Activated CD4-positive, CD25-positive, alpha-beta regulatory T cell treated with anti-CD3 and anti-CD28 coated beads, Interleukin-2, amount 50 U/mL, for 24 hours (primary cell): Measurements from ENCODE around the gene RTTN.

ENCODE experiments used
- ATAC-seq, 2 donors: fragments of 150-1000 bp; cut with Tn5 transposase; one replicate each; pipeline ENCODE4 v1.10.0; 2021; ENCODE audit warnings: mild to moderate bottlenecking in 1 of 2, moderate library complexity in 1 of 2

RTTN gene

DNA sequence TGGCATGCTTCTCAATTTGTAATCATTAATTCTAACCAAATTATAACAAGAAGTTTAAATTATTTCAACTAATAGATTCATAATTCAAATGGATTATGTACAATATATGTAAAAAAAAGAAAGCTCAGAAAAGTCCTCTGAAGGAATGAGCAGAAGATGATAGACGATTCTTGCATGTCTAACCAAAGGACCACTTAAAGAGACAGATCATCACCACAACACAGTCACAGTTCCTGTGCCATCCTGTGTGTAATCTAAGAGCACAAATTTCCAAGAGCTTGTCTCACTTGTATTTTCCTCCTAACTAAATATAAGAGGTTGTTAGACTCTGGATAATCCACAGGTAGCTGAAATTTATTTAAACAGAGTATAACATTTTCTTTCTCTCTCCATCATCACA lies 135.5 kb downstream of the RTTN start:
- ATAC-seq, result no peak

- no peak for ATAC-seq
These were observed 136.1 kb downstream of the RTTN start for GRCh38 chr18:70069382-70069781.

DNA sequence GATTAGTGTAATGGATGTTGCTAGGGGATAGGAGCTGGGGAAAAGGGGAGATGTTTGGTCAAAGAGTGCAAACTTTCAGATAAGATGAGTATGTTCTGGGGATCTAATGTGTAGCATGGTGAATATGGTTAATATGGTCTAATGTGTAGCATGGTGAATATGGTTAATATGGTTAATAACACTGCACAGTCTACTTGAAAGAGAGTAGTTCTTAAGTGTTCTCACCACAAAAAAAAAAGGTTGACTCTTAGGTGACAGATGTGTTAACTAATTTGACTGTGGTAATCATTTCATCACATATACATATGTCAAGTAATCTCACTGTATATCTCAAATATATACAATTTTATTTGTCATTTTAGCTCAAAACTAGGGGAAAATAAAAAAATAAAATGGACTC lies 136.5 kb downstream of the RTTN start:
- peak; percentile 32 to 55 for ATAC-seq

- no peak for ATAC-seq
These were observed 145.8 kb downstream of the RTTN start for GRCh38 chr18:70059684-70060083.

DNA sequence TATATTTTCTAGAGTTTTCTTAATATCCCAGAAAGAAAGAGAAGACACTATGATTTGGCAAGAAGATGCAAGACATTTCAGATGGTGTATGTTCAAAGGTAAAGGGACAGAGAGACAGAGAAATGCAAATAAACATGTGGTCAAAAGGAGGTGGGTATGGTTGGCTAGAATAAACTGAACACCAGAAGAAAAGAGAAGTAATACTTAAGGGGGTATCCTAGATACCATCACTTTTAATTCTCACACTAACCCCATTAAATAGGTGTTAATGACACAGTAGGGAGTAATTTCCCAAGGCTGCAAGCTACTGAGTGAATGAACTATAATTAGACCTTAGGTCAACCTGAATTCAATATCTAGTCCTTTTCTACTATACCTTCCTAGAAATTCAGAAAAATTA lies 146.6 kb downstream of the RTTN start:
- ATAC-seq, result no peak

- ATAC-seq, result no peak
These were observed 157.4 kb downstream of the RTTN start for GRCh38 chr18:70047931-70048603.

DNA sequence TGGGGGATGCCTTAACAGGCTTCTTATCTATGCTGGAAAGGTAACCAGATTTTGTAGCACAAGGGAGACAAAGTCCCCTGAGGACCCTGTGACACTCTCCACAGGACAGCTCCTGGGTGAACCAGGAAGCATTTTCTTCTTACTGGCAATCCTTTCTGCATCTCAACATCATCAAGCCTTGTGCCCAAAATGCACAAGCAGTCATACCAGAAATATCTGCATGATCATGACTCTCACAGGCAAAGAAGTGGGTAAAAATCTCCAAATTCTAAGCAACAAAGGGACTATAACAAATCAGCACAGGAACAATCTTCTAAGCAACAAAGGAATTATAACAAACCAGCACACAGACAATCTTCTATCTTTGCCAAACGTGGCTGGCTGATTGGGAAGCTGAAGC lies 158.7 kb downstream of the RTTN start:
- no peak for ATAC-seq

DNA sequence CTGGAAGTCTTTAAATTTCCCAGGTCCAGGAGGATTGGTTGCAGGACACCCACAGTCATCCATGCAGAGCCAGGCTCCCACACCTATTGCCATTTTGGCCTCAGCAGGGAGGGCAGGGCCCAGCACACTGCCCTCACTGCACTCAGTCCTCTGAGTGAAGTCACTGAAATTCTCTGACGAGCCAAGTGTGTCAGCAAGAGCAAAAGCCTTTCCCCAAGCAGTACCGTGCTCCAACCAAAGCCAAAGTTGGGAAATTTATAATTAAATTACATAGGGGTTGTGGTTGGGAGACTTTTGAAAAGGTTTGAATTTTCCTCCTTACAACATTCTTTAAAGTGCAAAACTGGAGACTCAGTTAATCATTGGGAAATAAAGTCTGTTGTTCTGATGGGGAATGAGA lies 159.3 kb downstream of the RTTN start:
- no peak for ATAC-seq

DNA sequence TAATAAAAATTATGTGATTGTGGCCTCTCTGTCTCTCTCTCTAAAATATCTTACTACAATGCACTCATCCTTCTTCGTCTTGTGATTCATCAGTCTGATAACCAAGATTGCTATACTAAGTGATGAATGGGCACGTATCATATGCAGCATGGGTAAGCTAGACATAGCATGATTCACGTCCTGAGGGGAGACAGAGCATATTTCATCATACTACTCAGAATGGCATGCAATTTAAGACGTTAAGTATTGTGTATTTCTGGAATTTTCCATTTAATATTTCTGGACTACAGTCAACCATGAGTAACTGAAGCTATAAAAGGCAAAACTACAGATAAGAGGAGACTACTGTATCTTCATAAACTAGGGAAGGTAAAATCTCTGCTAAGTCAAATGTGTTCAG lies 160.9 kb downstream of the RTTN start:
- peak; percentile 96 to 97 for ATAC-seq

DNA sequence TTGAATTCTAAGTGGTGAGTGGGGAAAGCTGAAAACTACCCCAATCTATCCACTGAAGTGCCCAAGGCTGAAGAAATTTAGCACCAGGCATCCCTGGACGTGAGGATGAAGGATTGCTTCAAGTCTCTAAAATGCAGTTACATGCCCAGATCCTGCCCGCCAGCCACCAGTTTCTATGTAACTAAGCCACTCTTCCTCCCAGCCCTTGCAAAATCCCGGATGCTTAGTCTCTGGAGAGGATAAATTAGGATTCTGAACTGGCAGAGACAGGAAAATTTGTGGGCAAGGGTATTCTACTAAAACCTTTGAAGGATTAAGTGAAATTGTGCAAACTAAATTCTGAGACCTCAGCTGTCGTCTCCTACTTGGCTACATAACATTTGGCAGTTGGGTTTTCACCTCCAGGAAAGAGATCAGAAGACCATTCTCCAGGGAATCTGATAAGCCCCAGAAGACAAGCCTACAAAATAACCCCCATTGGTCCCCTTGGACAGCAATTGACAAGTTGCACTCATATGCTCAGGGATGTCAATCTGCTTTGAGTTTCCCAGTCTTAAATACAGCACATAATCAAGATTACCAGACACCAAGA lies 163.9 kb downstream of the RTTN start:
- ATAC-seq, result no peak

DNA sequence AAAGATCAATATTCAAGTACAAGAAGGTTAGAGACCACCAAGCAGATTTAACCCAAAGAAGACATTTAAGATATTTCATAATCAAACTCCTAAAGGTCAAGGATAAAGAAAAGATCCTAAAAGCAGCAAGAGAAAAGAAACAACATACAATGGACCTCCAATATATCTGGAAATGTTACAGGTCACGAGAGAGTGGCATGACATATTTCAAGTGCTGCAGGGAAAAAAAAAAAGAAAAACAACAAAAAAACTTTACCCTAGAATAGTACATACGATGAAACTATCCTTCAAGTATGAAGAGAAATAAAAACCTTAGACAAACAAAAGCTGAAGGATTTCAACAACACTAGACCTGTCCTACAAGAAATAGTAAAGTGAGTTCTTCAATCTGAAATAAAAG lies 166.3 kb downstream of the RTTN start:
- no peak for ATAC-seq

DNA sequence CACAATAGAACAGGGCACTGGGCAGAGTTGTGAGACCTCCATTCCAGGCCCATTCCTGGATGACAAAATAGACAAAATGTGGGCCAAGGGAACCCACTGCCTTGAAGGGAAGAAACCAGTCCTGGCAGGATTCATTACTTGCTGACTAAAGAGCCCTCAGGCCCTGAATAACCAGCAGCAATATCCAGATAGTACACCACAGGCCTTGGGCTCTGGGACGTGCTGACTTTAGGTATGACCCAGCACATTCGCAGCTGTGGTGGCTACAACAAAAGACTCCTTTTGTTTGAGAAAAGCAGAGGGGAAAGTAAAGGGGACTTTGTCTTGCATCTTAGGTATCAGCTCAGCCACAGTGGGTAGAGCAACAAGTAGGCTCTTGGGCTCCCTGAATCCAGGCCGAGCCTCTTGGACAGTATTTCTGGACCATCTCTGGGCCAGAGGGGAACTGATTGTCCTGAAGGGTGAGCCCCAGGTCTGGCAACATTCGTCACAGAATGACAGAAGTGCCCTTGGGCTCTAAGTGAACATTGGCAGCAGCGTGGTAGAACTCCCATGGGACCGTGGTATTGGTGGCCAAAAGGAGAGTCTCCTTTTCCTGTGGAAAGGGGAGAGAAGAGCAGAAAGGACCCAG lies 167.9 kb downstream of the RTTN start:
- no peak for ATAC-seq

DNA sequence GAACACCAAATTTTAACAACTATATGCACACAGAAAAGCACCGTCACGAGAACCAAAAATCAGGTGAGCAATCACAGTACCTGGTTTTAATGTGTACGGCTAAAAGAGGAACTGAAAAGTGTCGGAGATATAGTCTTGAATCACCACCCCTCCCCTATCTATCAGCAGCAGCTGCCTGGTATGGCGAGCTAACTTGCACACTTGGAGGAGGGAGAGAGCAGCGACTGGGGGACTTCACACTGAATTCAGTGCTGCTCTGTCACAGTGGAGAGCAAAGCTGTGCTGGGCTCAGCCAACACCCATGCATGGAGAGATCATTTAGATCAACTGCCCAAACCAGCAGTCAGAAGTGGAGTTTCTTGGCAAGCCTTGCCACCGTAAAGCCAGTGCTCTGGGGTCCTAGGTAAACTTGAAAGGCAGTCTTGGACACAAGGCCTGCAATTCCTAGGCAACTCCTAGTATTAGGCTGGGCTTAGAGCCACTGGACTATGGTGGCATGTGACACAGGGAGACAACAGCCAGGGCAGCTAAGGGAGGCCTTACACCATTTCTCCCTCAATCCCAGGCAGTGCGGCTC lies 168.6 kb downstream of the RTTN start:
- peak; percentile 45 to 51 for ATAC-seq

- ATAC-seq, result no peak
These were observed 169.3 kb downstream of the RTTN start for GRCh38 chr18:70036168-70036567.

GRCh38 chr18:70031221-70031620 lies 174.3 kb downstream of the RTTN start:
- ATAC-seq, result no peak

DNA sequence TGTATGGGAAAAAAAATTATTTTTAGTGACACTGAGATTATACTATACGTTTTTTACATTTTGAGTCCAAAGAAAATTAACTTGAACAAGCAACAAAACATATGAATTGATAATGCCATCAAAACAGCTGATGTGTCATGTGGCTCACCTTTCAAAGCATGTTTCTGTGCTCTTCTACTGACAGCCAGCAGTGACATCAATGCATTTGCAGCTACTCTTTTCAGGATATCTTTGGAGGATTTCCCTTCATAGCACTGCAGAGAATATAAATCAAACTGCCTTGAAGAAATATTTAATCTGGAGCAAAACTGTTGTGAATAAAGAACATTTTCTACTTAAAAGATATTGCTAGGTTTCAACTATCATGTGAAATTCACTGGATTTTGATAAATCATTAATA lies 174.8 kb downstream of the RTTN start:
- no peak for ATAC-seq

- peak in 1 of 2 donors; percentile 33 for ATAC-seq
These were observed 176.3 kb downstream of the RTTN start for GRCh38 chr18:70029163-70029562.

DNA sequence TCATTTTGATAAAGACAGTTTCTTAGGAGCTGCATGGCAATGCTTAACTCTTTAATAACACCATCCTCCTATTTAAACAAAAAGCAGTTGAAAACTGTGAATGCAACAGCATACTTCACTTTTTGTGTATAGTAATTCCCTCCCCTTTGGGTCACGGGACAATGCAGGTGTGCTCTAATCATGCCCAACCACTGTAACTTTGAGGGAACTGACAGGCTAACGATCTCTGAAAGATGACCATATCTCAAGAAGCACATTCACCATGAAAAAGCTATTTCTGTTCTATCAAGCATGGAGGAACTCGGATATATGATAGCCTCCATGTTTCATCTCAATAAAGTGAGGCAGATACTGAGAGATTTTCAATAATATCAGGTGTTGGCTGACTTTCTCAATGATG lies 176.8 kb downstream of the RTTN start:
- no peak for ATAC-seq

GRCh38 chr18:70028084-70028483 lies 177.4 kb downstream of the RTTN start:
- ATAC-seq, result no peak

- no peak for ATAC-seq
These were observed 179.9 kb downstream of the RTTN start for GRCh38 chr18:70025580-70025979.

- ATAC-seq, result no peak
These were observed 180.7 kb downstream of the RTTN start for GRCh38 chr18:70024829-70025228.

DNA sequence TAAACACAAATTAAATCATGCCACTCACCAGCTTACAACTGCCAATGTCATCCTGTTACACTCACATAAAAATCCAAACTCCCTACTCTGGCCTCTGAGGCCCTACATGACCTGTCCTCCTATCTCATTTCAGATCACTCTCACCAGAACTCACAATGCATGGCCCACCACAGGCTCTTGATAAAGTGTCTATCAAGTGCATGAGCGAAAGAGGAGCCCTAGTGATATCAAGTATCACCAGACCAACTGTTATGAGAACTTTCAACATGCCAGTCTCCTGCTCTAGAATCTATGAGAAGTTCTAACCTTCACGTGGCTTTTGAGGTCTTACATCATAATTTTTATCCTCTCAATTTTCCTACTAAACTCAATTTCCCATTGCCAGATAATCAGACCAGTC lies 181.4 kb downstream of the RTTN start:
- ATAC-seq, result no peak

DNA sequence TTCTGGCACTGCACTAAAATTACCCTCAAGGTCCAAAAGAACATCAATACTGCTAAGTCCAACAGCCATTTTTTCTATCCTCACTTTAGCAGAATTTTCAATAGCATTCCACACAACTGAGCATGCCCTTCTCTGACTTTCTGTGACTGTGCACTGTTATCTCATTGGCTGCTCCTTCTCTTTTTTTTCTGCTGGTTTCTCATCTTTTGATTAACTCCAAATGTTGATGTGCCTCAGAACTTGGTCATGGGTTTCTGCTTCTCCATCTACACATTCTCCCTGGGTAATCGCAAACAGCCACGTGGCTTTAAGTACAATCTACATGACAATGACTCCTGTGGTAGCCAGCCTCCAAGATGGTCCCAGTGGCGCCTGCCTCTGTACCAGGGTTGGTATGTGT lies 182.9 kb downstream of the RTTN start:
- ATAC-seq, result no peak

DNA sequence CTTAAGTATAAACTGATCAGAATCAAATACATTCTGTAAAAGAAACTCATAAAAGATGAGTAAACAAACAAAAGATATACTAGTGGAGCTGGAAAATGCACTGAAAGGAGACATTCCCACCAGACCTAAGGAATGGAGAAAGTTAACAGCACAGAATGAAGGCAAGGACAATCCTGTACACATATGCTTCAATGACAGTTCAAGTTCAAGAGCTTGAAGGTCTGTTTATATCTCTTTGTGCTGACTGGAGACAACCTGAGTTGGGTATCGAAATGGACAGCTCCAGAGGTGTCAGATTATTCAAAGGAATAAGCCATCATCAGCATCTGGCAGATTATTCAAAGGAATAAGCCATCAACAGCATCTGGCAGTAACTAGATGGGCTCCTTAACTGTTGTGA lies 184.0 kb downstream of the RTTN start:
- no peak for ATAC-seq
